Endothelial cell of umbilical vein (primary cell): ENCODE data around the gene FBXO38. TPM values are rescaled to one million over a fixed set of nuclear protein-coding genes. Genes with fewer than 3 reads are reported as not detected.
A peak's percentile ranks its signal among the peaks of the same experiment; 100 is the strongest.

Experiments used
- BruUV-seq: library from RNA; stranded (reverse); fragments of 400-500 nt; replicated peaks from 2 replicates; lab custom pipeline; 2021; lab: Mats Ljungman, UMichigan
- CTCF ChIA-PET: fragments of 300-600, 350-600 bp; sonication (Branson Sonifier 250); formaldehyde crosslinking; loops from one replicate; lab custom pipeline; 2021; ENCODE audit warnings: antibody characterized with exemption, inconsistent platforms; lab: Charles Lee
- POLR2A ChIA-PET: fragments of 300-600, 350-600 bp; sonication (Branson Sonifier 250); formaldehyde crosslinking; loops from one replicate; lab custom pipeline; 2021; ENCODE audit warnings: antibody characterized with exemption, inconsistent platforms; lab: Charles Lee
- DNase-seq: peaks from one replicate; pipeline ENCODE4 v3.0.0-alpha.2; 2011; ENCODE audit warnings: low read depth, low spot score
- FAIRE-seq: peaks from 2 replicates; lab custom pipeline; 2011; peaks lifted over from hg19 to GRCh38; lab: Jason Lieb, UNC
- H2AFZ ChIP-seq: 2 replicates; pipeline ENCODE4 v1.6.0; 2012; ENCODE audit warnings: low read depth, low read length, control low read depth, inconsistent platforms
- H3K27ac ChIP-seq: 2 replicates; pipeline ENCODE4 v1.5.1; 2011; ENCODE audit warnings: low read depth, mild to moderate bottlenecking, control low read depth, low read length, moderate library complexity; ENCODE audit not compliant: insufficient read depth
- H3K27me3 ChIP-seq, 2 experiments: 2 replicates each; pipeline versions ENCODE4 v1.6.0 to v1.6.1; 2011; ENCODE audit warnings: low read length in 2 of 2, mixed read lengths in 1 of 2; ENCODE audit not compliant: control insufficient read depth in 2 of 2, insufficient read depth in 2 of 2
- H3K36me3 ChIP-seq, 2 experiments: 2 replicates in 1 of 2; 3 replicates in 1 of 2; pipeline ENCODE4 v1.5.1; 2011; ENCODE audit warnings: low read length in 2 of 2, mild to moderate bottlenecking in 1 of 2, moderate library complexity in 1 of 2; ENCODE audit not compliant: control insufficient read depth in 2 of 2, insufficient read depth in 2 of 2; ENCODE audit errors: extremely low read depth in 1 of 2
- H3K4me1 ChIP-seq: 3 replicates; pipeline ENCODE4 v1.5.1; 2011; ENCODE audit warnings: mild to moderate bottlenecking, low read length; ENCODE audit not compliant: control insufficient read depth, insufficient read depth; ENCODE audit errors: extremely low read depth
- H3K4me2 ChIP-seq: 2 replicates; pipeline ENCODE4 v1.6.1; 2011; ENCODE audit warnings: low read length, control low read depth, mixed read lengths; ENCODE audit not compliant: insufficient read depth
- H3K4me3 ChIP-seq, 3 experiments: fragments of 200-600 bp in 1 of 3; sonication (generic), shearing (Covaris generic) in 1 of 3; replicated peaks in 1 of 3; 2 replicates each; pipeline ENCODE4 v1.5.1; 2011 to 2016; ENCODE audit warnings: control low read depth in 3 of 3, low read length in 3 of 3, mild to moderate bottlenecking in 2 of 3, inconsistent platforms in 1 of 3, low read depth in 1 of 3, moderate library complexity in 1 of 3; ENCODE audit not compliant: insufficient read depth in 1 of 3
- H3K79me2 ChIP-seq: 2 replicates; pipeline ENCODE4 v1.6.0; 2012; ENCODE audit warnings: low read length, inconsistent platforms; ENCODE audit not compliant: control insufficient read depth, insufficient read depth
- H3K9ac ChIP-seq: replicated peaks from 2 replicates; pipeline ENCODE3; 2011; ENCODE audit warnings: low read length, control low read depth; ENCODE audit not compliant: insufficient read depth; ENCODE audit errors: extremely low read depth
- H3K9me1 ChIP-seq: replicated peaks from 3 replicates; pipeline ENCODE4 v1.6.0; 2011; ENCODE audit warnings: mild to moderate bottlenecking, low read length; ENCODE audit not compliant: control insufficient read depth, insufficient read depth; ENCODE audit errors: extremely low read depth
- H3K9me3 ChIP-seq: replicated peaks from 2 replicates; pipeline ENCODE4 v1.5.1; 2012; ENCODE audit warnings: low read length, inconsistent platforms; ENCODE audit not compliant: control insufficient read depth, insufficient read depth
- H4K20me1 ChIP-seq: replicated peaks from 2 replicates; pipeline ENCODE3; 2011; ENCODE audit warnings: mild to moderate bottlenecking, low read length; ENCODE audit not compliant: control insufficient read depth, insufficient read depth; ENCODE audit errors: extremely low read depth
- CTCF ChIP-seq, 2 donors: IDR thresholded peaks; 1 replicate in 1 of 2; 2 replicates in 1 of 2; pipeline ENCODE4 v1.5.1; 2011; ENCODE audit warnings: low read length in 2 of 2, mild to moderate bottlenecking in 2 of 2, moderate library complexity in 2 of 2, control low read depth in 1 of 2, inconsistent platforms in 1 of 2, low read depth in 1 of 2; ENCODE audit not compliant: insufficient read depth in 1 of 2; ENCODE audit errors: extremely low read depth in 1 of 2
- EZH2 ChIP-seq: IDR thresholded peaks from 2 replicates; pipeline ENCODE4 v1.6.1; 2012; ENCODE audit warnings: borderline replicate concordance, low read depth, mild to moderate bottlenecking, moderate library complexity, low read length, inconsistent platforms; ENCODE audit not compliant: severe bottlenecking
- FOS ChIP-seq: IDR thresholded peaks from 2 replicates; pipeline ENCODE4 v1.6.1; 2011; ENCODE audit warnings: mild to moderate bottlenecking, low read length, moderate library complexity, borderline replicate concordance; ENCODE audit not compliant: insufficient read depth
- GATA2 ChIP-seq: IDR thresholded peaks from 2 replicates; pipeline ENCODE4 v1.7.0; 2011; ENCODE audit warnings: low read depth, mild to moderate bottlenecking, moderate library complexity, mixed read lengths, low read length; ENCODE audit not compliant: insufficient read length, insufficient read depth
- JUN ChIP-seq: IDR thresholded peaks from 2 replicates; pipeline ENCODE4 v1.6.1; 2011; ENCODE audit warnings: borderline replicate concordance, low read depth; ENCODE audit not compliant: insufficient read length, insufficient read depth
- MAX ChIP-seq: IDR thresholded peaks from 2 replicates; pipeline ENCODE4 v1.6.1; 2011; ENCODE audit not compliant: insufficient read depth, insufficient read length
- MYC ChIP-seq: IDR thresholded peaks from one replicate; pipeline ENCODE4 v1.6.1; 2011; ENCODE audit warnings: mild to moderate bottlenecking, low read depth, low read length
- POLR2A ChIP-seq: IDR thresholded peaks from 2 replicates; pipeline ENCODE4 v1.6.1; 2012; ENCODE audit warnings: low read depth, mild to moderate bottlenecking, control low read depth, low read length
- POLR2AphosphoS5 ChIP-seq: IDR thresholded peaks from 2 replicates; pipeline ENCODE4 v1.6.1; 2012; ENCODE audit warnings: low read depth, mild to moderate bottlenecking, control low read depth, low read length, moderate library complexity; ENCODE audit not compliant: insufficient read depth
- dilution Hi-C: fragments of 300-500 bp; cut with MboI; formaldehyde crosslinking; loops from one replicate; pipeline ENCODE4 v1.15.0; 2019; ENCODE audit warnings: low sequenced_read_pairs; ENCODE audit not compliant: extremely low pct_ligation_motif_present
- intact Hi-C: fragments of 100-400 bp; cut with micrococcal nuclease; formaldehyde crosslinking; loops from one replicate; pipeline ENCODE4 v1.10.0; 2022
- polyA plus RNA-seq, 4 experiments: library from polyadenylated mRNA; depleted of rRNA in 3 of 4; stranded (reverse) in 3 of 4; unstranded in 1 of 4; fragments of >200 nt; gene quantifications; 2 replicates each; pipeline versions ENCODE4 v1.2.1 to v1.2.3, GENCODE V29; 2011 to 2012; ENCODE audit warnings: missing spikeins in 1 of 4
- total RNA-seq: library from RNA; stranded (reverse); gene quantifications from 2 replicates; pipeline ENCODE4 v1.2.3, GENCODE V29; 2021

Gene FBXO38
- total and polyA plus RNA-seq, 2 donors (not counting 3 experiments of a cell fraction or from before 2014, with no cell fraction given), result 18.6 to 65.6 TPM

GRCh38 chr5:148385094-148385493 lies 1.3 kb downstream of the FBXO38 start:
- Histone ChIP-seq H2AFZ (no peak overlapping the region), H3K9ac (no peak overlapping the region), H4K20me1 (no peaks in the 10 kb centered on the region), H3K27ac (peak overlapping the region; percentile 97), H3K9me1 (no peaks in the 10 kb centered on the region), H3K9me3 (no peaks in the 10 kb centered on the region), H3K36me3 (no peaks in the 10 kb centered on the region), H3K27me3 (no peaks in the 10 kb centered on the region), H3K4me2 (peak overlapping the region; percentile 96), H3K4me3 (peak overlapping the region in 1 of 3 experiments; percentile 97), H3K79me2 (peaks cover 47% of the 10 kb centered on the region), H3K4me1 (peaks cover 45% of the 10 kb centered on the region)
- dilution Hi-C loops (no loop called here), intact Hi-C loops (loop anchor here (10.0 kb wide), 2 partner anchors 870 to 900 kb away; partner anchors contain the start of gene DPYSL3)
- DNase-seq, result no peak
- no peak for FAIRE-seq
- TF ChIP-seq GATA2, result no peak
- TF ChIP-seq FOS, result no peak
- TF ChIP-seq JUN, result no peak
- TF ChIP-seq POLR2A, result no peak
- TF ChIP-seq EZH2, result no peak
- no peak for TF ChIP-seq CTCF (IDR thresholded peaks at IDR 0.05; ENCODE audit: extremely low read depth in 1 of 2, insufficient read depth in 1 of 2, low read depth in 1 of 2, low read length in 2 of 2)
- no peak for TF ChIP-seq POLR2AphosphoS5
- no peak for TF ChIP-seq MYC
- no peak for TF ChIP-seq MAX
- no TSS peak for BruUV-seq
- CTCF ChIA-PET, result interaction anchor here (1.5 kb wide), 1 partner anchor 10 kb away, joined by 9 read pairs; no protein-coding TSS in a partner anchor
- POLR2A ChIA-PET, result no interaction called here
